Measurements from ENCODE around the gene TMEM154. TPM values are rescaled to one million over a fixed set of nuclear protein-coding genes. Genes with fewer than 3 reads are reported as not detected.
A peak's percentile ranks its signal among the peaks of the same experiment; 100 is the strongest.

Gene TMEM154
- total and polyA plus RNA-seq, 9 donors: 0.11 to 1.5 (median 0.53) TPM

GRCh38 chr4:152644130-152644529 lies 35.7 kb downstream of the TMEM154 start:
- H3K36me3 ChIP-seq: no peaks in the 10 kb centered on the region
- intact Hi-C loops (cut with DNase I): no loop called here
- WGBS, 3 donors: 28 to 40% (median 32%) methylated on average over 4 of the region's 4 CpGs
- no peak for DNase-seq
- H3K4me3 ChIP-seq: no peak overlapping the region
- TF ChIP-seq POLR2A (IDR thresholded peaks at IDR 0.05): no peak
- peaks cover 2% of the 10 kb centered on the region for H3K4me1 ChIP-seq (ENCODE audit: insufficient read depth)
- H3K27me3 ChIP-seq: no peaks in the 10 kb centered on the region
- H3K27ac ChIP-seq: no peak overlapping the region
- H3K9me3 ChIP-seq: no peaks in the 10 kb centered on the region

- TF ChIP-seq CTCF (IDR thresholded peaks at IDR 0.05): no peak
- no peak for TF ChIP-seq EP300 (IDR thresholded peaks at IDR 0.05)
- TF ChIP-seq POLR2A (IDR thresholded peaks at IDR 0.05): no peak
- Histone ChIP-seq H3K27me3 (no peaks in the 10 kb centered on the region), H3K36me3 (no peaks in the 10 kb centered on the region), H3K27ac (no peak overlapping the region), H3K4me1 (ENCODE audit: insufficient read depth) (peaks cover 2% of the 10 kb centered on the region), H3K4me3 (no peak overlapping the region), H3K9me3 (no peaks in the 10 kb centered on the region)
- no peak for DNase-seq
- WGBS, 3 donors: 42 to 55% (median 50%) methylated on average over 8 of the region's 8 CpGs
- intact Hi-C loops (cut with DNase I): no loop called here
Measured at GRCh38 chr4:152643153-152644035, 36.4 kb downstream of the TMEM154 start.

GRCh38 chr4:152640058-152640921 lies 39.5 kb downstream of the TMEM154 start:
- no peaks in the 10 kb centered on the region for H3K27me3 ChIP-seq
- H3K27ac ChIP-seq: no peak overlapping the region
- TF ChIP-seq CTCF (IDR thresholded peaks at IDR 0.05): peak in 1 of 3 donors; percentile 20
- no peak for TF ChIP-seq POLR2A (IDR thresholded peaks at IDR 0.05)
- no peak for TF ChIP-seq EP300 (IDR thresholded peaks at IDR 0.05)
- DNase-seq: peak in 2 of 5 donors; percentile 11 to 21
- intact Hi-C loops (cut with DNase I): no loop called here
- no peaks in the 10 kb centered on the region for H3K36me3 ChIP-seq
- no peaks in the 10 kb centered on the region for H3K9me3 ChIP-seq
- 28 to 37% (median 30%) methylated on average over 8 of the region's 8 CpGs for WGBS, 3 donors
- peaks cover 2% of the 10 kb centered on the region for H3K4me1 ChIP-seq (ENCODE audit: insufficient read depth)
- no peak overlapping the region for H3K4me3 ChIP-seq

- H3K4me3 ChIP-seq: no peak overlapping the region
- WGBS, 3 donors: 28 to 55% (median 33%) methylated on average over 4 of the region's 4 CpGs
- no peaks in the 10 kb centered on the region for H3K9me3 ChIP-seq
- no peak overlapping the region for H3K27ac ChIP-seq
- TF ChIP-seq EP300 (IDR thresholded peaks at IDR 0.05) (no peak), POLR2A (IDR thresholded peaks at IDR 0.05) (no peak), CTCF (IDR thresholded peaks at IDR 0.05) (no peak)
- H3K36me3 ChIP-seq: no peaks in the 10 kb centered on the region
- no peaks in the 10 kb centered on the region for H3K27me3 ChIP-seq
- intact Hi-C loops (cut with DNase I): loop anchor here in 2 of 4 donors (10.0 kb wide), 1 partner anchor 131 kb away; no protein-coding TSS in a partner anchor
- no peaks in the 10 kb centered on the region for H3K4me1 ChIP-seq (ENCODE audit: insufficient read depth)
- no peak for DNase-seq
Measured at GRCh38 chr4:152635851-152636250, 43.9 kb downstream of the TMEM154 start.

Measured in ovary (tissue), 9 donors.